ENCODE measurements around the gene C17orf114.

Gene C17orf114

GRCh38 chr17:4785311-4786105, 16.6 kb downstream of the C17orf114 start:
- DNase-seq, result no peak

- DNase-seq, result no peak
These were observed 19.5 kb downstream of the C17orf114 start for GRCh38 chr17:4782652-4783051.

DNA sequence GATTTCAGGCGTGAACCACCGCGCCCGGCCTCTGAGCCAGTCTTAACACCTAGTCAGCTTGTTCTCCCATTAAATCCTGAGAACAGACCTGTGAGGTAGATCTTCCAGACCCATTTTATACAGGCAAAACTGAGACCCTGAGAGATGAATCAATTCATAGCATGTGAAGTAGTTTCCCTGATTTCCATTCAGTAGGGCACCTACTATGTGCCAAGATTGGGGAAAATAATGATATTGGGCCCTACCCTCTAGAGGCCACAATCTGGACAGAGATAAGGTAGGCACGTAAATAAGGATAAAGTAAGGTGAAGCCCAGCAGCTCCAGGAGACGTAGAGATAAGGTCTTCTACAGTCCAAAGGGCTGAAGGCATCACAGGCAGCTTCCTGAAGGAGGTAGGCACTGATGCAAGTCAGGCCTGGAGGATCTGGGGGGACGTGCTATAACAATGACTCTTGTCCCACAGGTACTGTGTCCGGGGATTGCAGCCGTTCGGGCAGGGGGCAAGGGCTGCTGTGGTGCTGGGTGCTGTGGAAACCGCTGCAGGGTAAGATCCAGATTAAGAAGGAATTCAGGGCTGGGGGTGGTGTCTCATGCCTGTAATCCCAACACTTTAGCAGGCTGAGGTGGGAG, 21.7 kb downstream of the C17orf114 start:
- no peak for DNase-seq

DNA sequence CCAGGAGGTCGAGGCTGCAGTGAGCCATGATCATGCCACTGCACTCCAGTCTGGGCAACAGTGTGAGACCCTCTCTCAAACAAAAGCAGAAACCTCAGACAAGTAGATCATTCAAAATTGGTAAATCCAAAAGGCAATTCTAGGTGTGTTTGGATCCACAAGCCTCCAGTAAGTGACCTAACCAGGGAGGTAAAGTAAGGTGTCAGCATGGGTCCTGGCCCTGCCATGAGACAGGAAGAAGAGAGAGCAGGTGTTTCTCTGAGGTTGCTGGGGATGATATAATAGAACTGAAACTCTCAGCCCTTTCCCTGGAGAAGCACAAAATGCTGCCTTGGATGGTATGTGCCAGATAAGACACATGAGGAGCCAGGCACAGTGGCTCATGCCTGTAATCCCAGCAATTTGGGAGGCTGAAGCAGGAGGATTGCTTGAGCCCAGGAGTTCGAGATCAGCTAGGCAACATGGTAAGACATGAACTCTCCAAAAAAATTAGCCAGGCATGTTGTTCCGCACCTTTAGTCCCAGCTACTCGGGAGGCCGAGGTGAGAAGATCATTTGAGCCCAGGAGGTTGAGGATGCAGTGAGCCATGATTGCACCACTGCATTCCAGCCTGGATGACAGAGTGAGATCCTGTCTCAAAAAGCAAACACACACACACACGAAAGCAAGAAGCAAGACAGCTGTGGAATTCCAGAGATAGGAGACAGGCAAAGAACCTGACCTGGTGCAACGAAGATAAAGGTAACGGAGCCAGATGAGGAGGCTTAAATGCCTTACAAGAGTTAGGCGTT, 24.0 kb downstream of the C17orf114 start:
- DNase-seq, result no peak

- no peak for DNase-seq
These were observed 29.9 kb downstream of the C17orf114 start for GRCh38 chr17:4772235-4772613.

GRCh38 chr17:4771519-4772234, 30.5 kb downstream of the C17orf114 start, which contains the start of gene TM4SF5:
TSS of gene TM4SF5 (plus strand) at chr17:4771886. CDS start at chr17:4771923, 37 bp downstream.
- no peak for DNase-seq

- DNase-seq, result no peak
These were observed 32.5 kb downstream of the C17orf114 start for GRCh38 chr17:4769628-4770027.

GRCh38 chr17:4768298-4768697, 33.8 kb downstream of the C17orf114 start:
- no peak for DNase-seq

GRCh38 chr17:4766723-4767122, 35.4 kb downstream of the C17orf114 start:
- DNase-seq, result no peak

DNA sequence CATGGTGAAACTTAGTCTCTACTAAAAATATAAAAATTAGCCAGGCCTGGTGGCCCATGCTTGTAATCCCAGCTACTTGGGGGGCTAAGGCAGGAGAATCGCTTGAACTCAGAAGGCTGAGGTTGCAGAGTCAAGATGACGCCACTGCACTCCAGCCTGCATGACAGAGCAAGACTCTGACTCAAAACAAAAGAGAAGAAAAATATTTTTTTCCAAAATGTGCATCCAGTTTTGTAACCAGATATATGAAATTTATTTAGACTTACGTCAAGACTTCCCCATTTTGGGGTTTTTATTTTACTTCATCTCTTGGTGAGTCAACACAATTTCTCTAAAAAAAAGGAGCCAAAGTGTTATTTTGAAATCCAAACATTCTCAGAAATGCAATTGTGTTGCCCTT, 35.9 kb downstream of the C17orf114 start:
- no peak for DNase-seq

- DNase-seq, result no peak
These were observed 37.5 kb downstream of the C17orf114 start for GRCh38 chr17:4764595-4764994.

DNA sequence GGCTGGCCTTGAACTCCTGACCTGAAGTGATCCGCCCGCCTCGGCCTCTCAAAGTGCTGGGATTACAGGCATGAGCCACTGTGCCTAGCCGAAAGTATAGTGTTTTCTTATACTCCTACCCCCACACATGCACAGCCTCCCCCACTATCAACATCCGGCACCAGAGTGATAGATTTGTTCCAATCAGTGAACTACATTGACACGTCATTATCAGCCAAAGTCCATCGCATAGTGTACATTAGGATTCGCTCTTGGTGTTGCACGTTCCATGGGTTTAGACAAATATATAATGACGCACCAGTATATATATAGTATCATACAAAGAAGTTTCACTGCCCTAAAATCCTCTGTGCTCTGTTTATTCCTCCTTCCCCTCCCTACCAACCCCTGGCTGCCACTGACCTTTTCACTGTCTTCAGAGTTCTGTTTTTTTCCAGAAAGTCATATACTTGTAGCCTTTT, 42.3 kb downstream of the C17orf114 start:
- DNase-seq, result no peak

DNA sequence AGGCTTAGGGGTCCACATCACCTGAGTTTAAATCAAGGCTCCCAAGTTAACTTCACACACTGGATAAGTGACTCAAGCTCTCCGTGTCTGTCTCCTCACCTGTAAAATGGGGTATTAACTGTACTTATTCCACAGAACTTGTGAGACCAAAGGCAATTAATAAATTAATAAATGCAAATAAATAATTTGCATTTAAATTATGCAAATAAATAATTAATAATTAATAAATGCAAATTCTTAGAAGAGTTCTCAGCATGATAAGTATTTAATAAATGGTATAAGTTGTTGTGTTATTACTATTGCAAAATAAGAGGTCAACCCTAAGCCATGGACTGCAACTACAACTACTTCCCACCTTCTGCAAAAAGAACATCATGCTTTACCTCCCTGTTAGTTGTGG, 48.7 kb downstream of the C17orf114 start:
- DNase-seq, result no peak

GRCh38 chr17:4751932-4752331, 50.2 kb downstream of the C17orf114 start:
- DNase-seq, result no peak

Data from GOT3 (cell line).